ENCODE data around the gene PIK3C2B.
"Not testable (repeated sequence)": the region's sequence is repeated elsewhere in the genome, so short reads cannot be mapped to it uniquely, and the experiment has no call there.

PIK3C2B gene

DNA sequence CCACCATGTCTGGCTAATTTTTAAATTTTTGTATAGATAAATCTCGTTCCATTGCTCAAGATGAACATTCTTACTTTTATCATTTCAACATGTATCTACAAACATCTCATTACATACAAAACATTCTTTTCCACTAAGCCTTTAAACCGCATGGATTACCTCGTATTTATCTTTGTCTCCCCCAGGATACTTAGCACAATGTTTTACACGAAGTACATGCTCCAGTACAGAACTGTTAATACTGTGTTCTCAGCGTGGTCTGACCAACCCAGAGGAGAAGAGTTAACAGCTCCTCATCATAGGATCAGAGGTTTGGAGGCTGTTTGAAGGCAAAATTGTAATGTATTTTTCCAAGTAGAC, 7.4 kb downstream of the PIK3C2B start:
- H3K27me3 ChIP-seq (ENCODE audit: control insufficient read depth, insufficient read depth, low read length) = no peaks in the 10 kb centered on the region
- H3K4me1 ChIP-seq = peaks cover 2% of the 10 kb centered on the region

GRCh38 chr1:204486513-204487255, 7.9 kb downstream of the PIK3C2B start:
- not testable (repeated sequence) for H3K27ac ChIP-seq; H3K9me3 ChIP-seq (ENCODE audit: control insufficient read depth, low read length); H3K9ac ChIP-seq; H3K4me2 ChIP-seq (ENCODE audit: low read length); H3K4me3 ChIP-seq (ENCODE audit: low read depth, low read length); H3K27me3 ChIP-seq (ENCODE audit: control insufficient read depth, insufficient read depth, low read length); H2AFZ ChIP-seq; H3K36me3 ChIP-seq (ENCODE audit: control insufficient read depth, insufficient read depth, low read length); H3K4me1 ChIP-seq
- peaks cover 12% of the 10 kb centered on the region for H3K79me2 ChIP-seq

More for the DNA sequence above, 7.4 kb downstream of the PIK3C2B start:
- H3K9ac ChIP-seq = no peak overlapping the region
- TF ChIP-seq, protein P1, sequence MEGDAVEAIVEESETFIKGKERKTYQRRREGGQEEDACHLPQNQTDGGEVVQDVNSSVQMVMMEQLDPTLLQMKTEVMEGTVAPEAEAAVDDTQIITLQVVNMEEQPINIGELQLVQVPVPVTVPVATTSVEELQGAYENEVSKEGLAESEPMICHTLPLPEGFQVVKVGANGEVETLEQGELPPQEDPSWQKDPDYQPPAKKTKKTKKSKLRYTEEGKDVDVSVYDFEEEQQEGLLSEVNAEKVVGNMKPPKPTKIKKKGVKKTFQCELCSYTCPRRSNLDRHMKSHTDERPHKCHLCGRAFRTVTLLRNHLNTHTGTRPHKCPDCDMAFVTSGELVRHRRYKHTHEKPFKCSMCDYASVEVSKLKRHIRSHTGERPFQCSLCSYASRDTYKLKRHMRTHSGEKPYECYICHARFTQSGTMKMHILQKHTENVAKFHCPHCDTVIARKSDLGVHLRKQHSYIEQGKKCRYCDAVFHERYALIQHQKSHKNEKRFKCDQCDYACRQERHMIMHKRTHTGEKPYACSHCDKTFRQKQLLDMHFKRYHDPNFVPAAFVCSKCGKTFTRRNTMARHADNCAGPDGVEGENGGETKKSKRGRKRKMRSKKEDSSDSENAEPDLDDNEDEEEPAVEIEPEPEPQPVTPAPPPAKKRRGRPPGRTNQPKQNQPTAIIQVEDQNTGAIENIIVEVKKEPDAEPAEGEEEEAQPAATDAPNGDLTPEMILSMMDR (IDR thresholded peaks at IDR 0.05) = no peak
- H3K27ac ChIP-seq = no peak overlapping the region
- no peak overlapping the region for H2AFZ ChIP-seq
- H3K79me2 ChIP-seq = peaks cover 14% of the 10 kb centered on the region
- H3K9me3 ChIP-seq (ENCODE audit: control insufficient read depth, low read length) = no peaks in the 10 kb centered on the region
- no peak overlapping the region for H3K4me2 ChIP-seq (ENCODE audit: low read length)
- no peaks in the 10 kb centered on the region for H3K36me3 ChIP-seq (ENCODE audit: control insufficient read depth, insufficient read depth, low read length)
- H3K4me3 ChIP-seq (ENCODE audit: low read depth, low read length) = no peak overlapping the region

GRCh38 chr1:204483791-204484190, 10.8 kb downstream of the PIK3C2B start:
- no peak overlapping the region for H2AFZ ChIP-seq
- no peaks in the 10 kb centered on the region for H3K9me3 ChIP-seq (ENCODE audit: control insufficient read depth, low read length)
- peaks cover 10% of the 10 kb centered on the region for H3K4me1 ChIP-seq
- no peak overlapping the region for H3K27ac ChIP-seq
- no peaks in the 10 kb centered on the region for H3K27me3 ChIP-seq (ENCODE audit: control insufficient read depth, insufficient read depth, low read length)
- H3K79me2 ChIP-seq = peaks cover 7% of the 10 kb centered on the region
- no peak overlapping the region for H3K4me3 ChIP-seq (ENCODE audit: low read depth, low read length)
- H3K9ac ChIP-seq = no peak overlapping the region
- no peaks in the 10 kb centered on the region for H3K36me3 ChIP-seq (ENCODE audit: control insufficient read depth, insufficient read depth, low read length)
- H3K4me2 ChIP-seq (ENCODE audit: low read length) = no peak overlapping the region
- TF ChIP-seq, protein P1 (IDR thresholded peaks at IDR 0.05) = no peak

DNA sequence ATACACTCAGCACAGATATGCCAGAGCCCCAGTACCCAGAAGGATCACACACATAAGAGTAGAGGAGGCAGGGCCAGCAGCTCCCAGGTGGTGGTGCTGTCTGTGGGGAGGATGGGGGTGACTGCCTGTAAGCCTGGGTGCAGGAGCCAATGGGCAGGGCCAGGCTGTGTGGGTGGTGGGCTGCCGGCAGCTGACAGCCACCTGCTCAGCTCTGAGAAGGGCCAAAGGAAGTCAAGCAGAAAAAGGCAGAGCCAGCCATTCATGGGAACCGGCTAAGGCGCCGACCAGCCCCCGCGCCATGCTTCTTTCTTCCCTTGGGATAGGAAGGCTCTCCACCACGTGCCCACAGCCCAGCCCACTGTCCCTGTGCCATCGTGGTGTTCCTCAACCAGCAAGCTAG, 14.1 kb downstream of the PIK3C2B start:
- Histone ChIP-seq H3K4me3 (ENCODE audit: low read depth, low read length) (no peak overlapping the region), H3K9ac (no peak overlapping the region), H3K36me3 (ENCODE audit: control insufficient read depth, insufficient read depth, low read length) (no peaks in the 10 kb centered on the region), H3K4me2 (ENCODE audit: low read length) (no peak overlapping the region), H3K27ac (no peak overlapping the region), H3K27me3 (ENCODE audit: control insufficient read depth, insufficient read depth, low read length) (no peaks in the 10 kb centered on the region), H3K79me2 (peaks cover 4% of the 10 kb centered on the region), H3K9me3 (ENCODE audit: control insufficient read depth, low read length) (no peaks in the 10 kb centered on the region), H2AFZ (no peak overlapping the region), H3K4me1 (peaks cover 14% of the 10 kb centered on the region)
- TF ChIP-seq, protein P1 (IDR thresholded peaks at IDR 0.05) = no peak

DNA sequence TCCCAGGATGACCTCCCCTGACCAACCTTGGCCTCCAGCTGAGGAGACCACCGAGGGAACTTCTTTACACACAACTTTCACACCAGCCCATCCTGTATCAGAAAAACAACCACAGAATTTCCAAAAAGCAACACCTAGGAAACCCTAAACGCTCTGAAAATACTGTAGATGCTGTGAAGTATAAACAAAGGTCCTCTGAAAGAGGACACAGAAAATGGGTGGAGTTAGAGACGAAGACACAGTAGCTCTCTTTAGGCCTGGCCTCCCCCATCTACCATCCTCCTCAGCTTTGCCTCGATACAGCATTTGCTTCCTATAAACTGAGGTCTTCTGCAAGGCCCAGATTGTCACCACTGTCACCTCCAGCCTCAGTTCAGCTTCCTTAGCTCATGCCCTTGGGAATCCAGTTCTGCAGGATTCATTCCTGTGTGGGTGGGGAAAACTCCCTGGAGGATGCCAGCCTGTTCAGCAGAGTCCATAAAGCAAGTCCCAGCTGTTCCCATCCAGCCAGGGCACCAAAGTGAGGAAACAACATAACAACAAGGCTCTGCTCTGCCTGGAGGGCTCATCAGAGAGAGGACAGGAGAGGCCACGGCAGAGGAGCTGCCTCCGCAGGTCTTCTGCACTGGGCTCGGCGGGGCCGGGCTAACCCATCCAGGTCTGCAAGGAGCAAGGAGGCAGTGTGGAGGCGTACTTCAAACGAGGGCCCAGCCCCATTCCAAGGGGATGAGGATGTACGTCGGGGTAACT, 15.0 kb downstream of the PIK3C2B start:
- Histone ChIP-seq H3K4me2 (ENCODE audit: low read length) (no peak overlapping the region), H3K4me1 (peaks cover 14% of the 10 kb centered on the region), H3K27me3 (ENCODE audit: control insufficient read depth, insufficient read depth, low read length) (no peaks in the 10 kb centered on the region), H3K79me2 (peaks cover 2% of the 10 kb centered on the region), H2AFZ (no peak overlapping the region), H3K9ac (no peak overlapping the region), H3K4me3 (ENCODE audit: low read depth, low read length) (no peak overlapping the region), H3K27ac (no peak overlapping the region), H3K36me3 (ENCODE audit: control insufficient read depth, insufficient read depth, low read length) (no peaks in the 10 kb centered on the region), H3K9me3 (ENCODE audit: control insufficient read depth, low read length) (no peaks in the 10 kb centered on the region)
- TF ChIP-seq, protein P1 (IDR thresholded peaks at IDR 0.05) = no peak

All from parathyroid adenoma (tissue), 2 donors.